GM19193 (cell line): ENCODE data around the gene SELENOW.

Source experiments
- POLR2A ChIP-seq: IDR thresholded peaks from 4 replicates; pipeline ENCODE4 v1.6.1; 2011; ENCODE audit not compliant: insufficient read depth, insufficient read length; ENCODE audit errors: extremely low read depth

SELENOW gene

GRCh38 chr19:47768604-47769003 lies 9.9 kb upstream of the SELENOW start:
- TF ChIP-seq POLR2A: no peak

- no peak for TF ChIP-seq POLR2A
Observed at GRCh38 chr19:47769534-47769933, 9.0 kb upstream of the SELENOW start.

- TF ChIP-seq POLR2A: no peak
Observed at GRCh38 chr19:47776568-47776967, 1.9 kb upstream of the SELENOW start.

GRCh38 chr19:47778954-47779351 lies 450 bp downstream of the SELENOW start:
- TF ChIP-seq POLR2A: no peak

GRCh38 chr19:47779524-47780214 lies 1.2 kb downstream of the SELENOW start:
- no peak for TF ChIP-seq POLR2A

GRCh38 chr19:47780215-47780551 lies 1.7 kb downstream of the SELENOW start:
- TF ChIP-seq POLR2A: no peak

GRCh38 chr19:47781590-47782262 lies 3.2 kb downstream of the SELENOW start:
- no peak for TF ChIP-seq POLR2A

GRCh38 chr19:47786566-47786965 lies 8.1 kb downstream of the SELENOW start:
- TF ChIP-seq POLR2A: no peak

GRCh38 chr19:47790398-47790814 lies 11.9 kb downstream of the SELENOW start:
- TF ChIP-seq POLR2A: no peak

GRCh38 chr19:47792616-47793015 lies 14.1 kb downstream of the SELENOW start:
- no peak for TF ChIP-seq POLR2A

GRCh38 chr19:47794526-47794925 lies 16.0 kb downstream of the SELENOW start:
- no peak for TF ChIP-seq POLR2A

GRCh38 chr19:47796785-47797184 lies 18.3 kb downstream of the SELENOW start:
- no peak for TF ChIP-seq POLR2A

GRCh38 chr19:47797996-47798903 lies 19.7 kb downstream of the SELENOW start:
- TF ChIP-seq POLR2A: no peak

GRCh38 chr19:47798904-47799266 lies 20.4 kb downstream of the SELENOW start:
- no peak for TF ChIP-seq POLR2A

GRCh38 chr19:47801270-47801669 lies 22.8 kb downstream of the SELENOW start:
- TF ChIP-seq POLR2A: no peak
